Measurements from ENCODE around the gene CSGALNACT2. TPM values are rescaled to one million over a fixed set of nuclear protein-coding genes. Genes with fewer than 3 reads are reported as not detected.

CSGALNACT2 gene
- total RNA-seq, 2 donors from 2014 or later: 31.1 to 31.8 TPM

- intact Hi-C loops (cut with DNase I): no loop called here
- DNase-seq (ENCODE audit: low spot score): peak; percentile 60
These were observed 58.1 kb downstream of the CSGALNACT2 start for GRCh38 chr10:43196131-43196980.

GRCh38 chr10:43196981-43197833, 59.0 kb downstream of the CSGALNACT2 start:
- intact Hi-C loops (cut with DNase I): no loop called here
- peak; percentile 76 for DNase-seq (ENCODE audit: low spot score)

- DNase-seq (ENCODE audit: low spot score): peak; percentile 78
- intact Hi-C loops (cut with DNase I): no loop called here
These were observed 59.8 kb downstream of the CSGALNACT2 start for GRCh38 chr10:43197834-43198681.

- no peak for DNase-seq (ENCODE audit: low spot score)
- intact Hi-C loops (cut with DNase I): no loop called here
These were observed 60.4 kb downstream of the CSGALNACT2 start for GRCh38 chr10:43198682-43199005.

GRCh38 chr10:43199088-43199683, 60.9 kb downstream of the CSGALNACT2 start:
- peak; percentile 61 for DNase-seq (ENCODE audit: low spot score)
- intact Hi-C loops (cut with DNase I): no loop called here

- intact Hi-C loops (cut with DNase I): no loop called here
- peak; percentile 76 for DNase-seq (ENCODE audit: low spot score)
These were observed 61.7 kb downstream of the CSGALNACT2 start for GRCh38 chr10:43199684-43200537.

GRCh38 chr10:43200538-43201390, 62.5 kb downstream of the CSGALNACT2 start:
- peak; percentile 72 for DNase-seq (ENCODE audit: low spot score)

GRCh38 chr10:43201545-43202131, 63.4 kb downstream of the CSGALNACT2 start:
- no peak for DNase-seq (ENCODE audit: low spot score)
- intact Hi-C loops (cut with DNase I): no loop called here

More at GRCh38 chr10:43200538-43201390, 62.5 kb downstream of the CSGALNACT2 start:
- intact Hi-C loops (cut with DNase I): no loop called here

- peak; percentile 85 for DNase-seq (ENCODE audit: low spot score)
- intact Hi-C loops (cut with DNase I): no loop called here
These were observed 64.0 kb downstream of the CSGALNACT2 start for GRCh38 chr10:43202224-43202656.

GRCh38 chr10:43202657-43203447, 64.6 kb downstream of the CSGALNACT2 start:
- intact Hi-C loops (cut with DNase I): no loop called here
- peak; percentile 85 for DNase-seq (ENCODE audit: low spot score)

- intact Hi-C loops (cut with DNase I): no loop called here
- peak; percentile 77 for DNase-seq (ENCODE audit: low spot score)
These were observed 65.3 kb downstream of the CSGALNACT2 start for GRCh38 chr10:43203448-43204041.

- intact Hi-C loops (cut with DNase I): no loop called here
- DNase-seq (ENCODE audit: low spot score): peak; percentile 64
These were observed 66.0 kb downstream of the CSGALNACT2 start for GRCh38 chr10:43204042-43204942.

- peak; percentile 80 for DNase-seq (ENCODE audit: low spot score)
- intact Hi-C loops (cut with DNase I): no loop called here
These were observed 66.9 kb downstream of the CSGALNACT2 start for GRCh38 chr10:43204943-43205671.
